Measurements from ENCODE around the gene TARS2.

Gene TARS2

GRCh38 chr1:150537732-150538684 is 50.8 kb downstream of the TARS2 start:
- Histone ChIP-seq H3K27me3 (no peaks in the 10 kb centered on the region), H3K27ac (peak overlapping the region; percentile 67 to 88), H3K4me3 (no peak overlapping the region), H3K36me3 (no peaks in the 10 kb centered on the region), H3K9me3 (no peaks in the 10 kb centered on the region), H3K4me1 (peaks cover 0 to 58% (median 19%) of the 10 kb centered on the region in 4 donors)
- intact Hi-C loops (cut with DNase I; ENCODE audit: low total_unique reads), result no loop called here
- TF ChIP-seq, protein P1, sequence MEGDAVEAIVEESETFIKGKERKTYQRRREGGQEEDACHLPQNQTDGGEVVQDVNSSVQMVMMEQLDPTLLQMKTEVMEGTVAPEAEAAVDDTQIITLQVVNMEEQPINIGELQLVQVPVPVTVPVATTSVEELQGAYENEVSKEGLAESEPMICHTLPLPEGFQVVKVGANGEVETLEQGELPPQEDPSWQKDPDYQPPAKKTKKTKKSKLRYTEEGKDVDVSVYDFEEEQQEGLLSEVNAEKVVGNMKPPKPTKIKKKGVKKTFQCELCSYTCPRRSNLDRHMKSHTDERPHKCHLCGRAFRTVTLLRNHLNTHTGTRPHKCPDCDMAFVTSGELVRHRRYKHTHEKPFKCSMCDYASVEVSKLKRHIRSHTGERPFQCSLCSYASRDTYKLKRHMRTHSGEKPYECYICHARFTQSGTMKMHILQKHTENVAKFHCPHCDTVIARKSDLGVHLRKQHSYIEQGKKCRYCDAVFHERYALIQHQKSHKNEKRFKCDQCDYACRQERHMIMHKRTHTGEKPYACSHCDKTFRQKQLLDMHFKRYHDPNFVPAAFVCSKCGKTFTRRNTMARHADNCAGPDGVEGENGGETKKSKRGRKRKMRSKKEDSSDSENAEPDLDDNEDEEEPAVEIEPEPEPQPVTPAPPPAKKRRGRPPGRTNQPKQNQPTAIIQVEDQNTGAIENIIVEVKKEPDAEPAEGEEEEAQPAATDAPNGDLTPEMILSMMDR (IDR thresholded peaks at IDR 0.05), result no peak
- DNase-seq, result peak in 1 of 2 donors; percentile 87

DNA sequence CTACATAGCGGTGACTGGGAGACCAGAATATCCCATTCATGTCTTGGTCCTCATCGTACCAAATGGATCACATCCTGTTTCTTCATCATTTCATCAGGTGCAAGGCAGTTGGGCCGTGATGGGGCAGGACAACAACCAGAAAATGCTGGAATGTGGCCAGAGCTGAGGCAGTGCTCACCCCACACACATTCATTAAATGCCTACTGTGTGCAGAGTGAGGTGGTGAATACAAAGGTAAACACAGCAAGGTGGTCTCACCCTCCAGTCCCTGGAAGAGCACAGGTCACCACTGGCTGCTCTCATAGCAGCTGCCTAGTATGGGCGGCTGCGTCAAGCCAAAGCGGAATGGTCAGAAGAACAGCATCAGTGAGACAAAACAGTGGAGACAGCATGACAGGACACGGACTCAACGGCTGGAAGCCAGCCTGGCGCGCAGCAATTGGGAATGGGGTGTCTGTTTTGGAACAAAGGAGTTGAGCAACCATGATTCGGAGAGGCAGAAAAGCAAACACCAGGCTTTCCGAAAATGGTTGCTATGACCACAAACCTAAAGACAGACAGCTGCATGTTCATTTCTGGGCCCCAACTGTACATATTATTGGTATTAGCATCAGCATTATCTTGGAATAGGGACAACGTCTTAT is 56.4 kb downstream of the TARS2 start:
- H3K4me3 ChIP-seq, result no peak overlapping the region
- H3K27ac ChIP-seq, result peak overlapping the region in 1 of 2 donors; percentile 10
- TF ChIP-seq, protein P1 (IDR thresholded peaks at IDR 0.05), result no peak
- H3K36me3 ChIP-seq, result no peaks in the 10 kb centered on the region
- no peaks in the 10 kb centered on the region for H3K27me3 ChIP-seq
- DNase-seq, result peak; percentile 84 to 88
- H3K9me3 ChIP-seq, result no peaks in the 10 kb centered on the region
- peaks cover 0 to 13% (median 4%) of the 10 kb centered on the region in 4 donors for H3K4me1 ChIP-seq
- intact Hi-C loops (cut with DNase I; ENCODE audit: low total_unique reads), result no loop called here

GRCh38 chr1:150544204-150544603 is 57.0 kb downstream of the TARS2 start:
- peak overlapping the region in 1 of 2 donors; percentile 10 for H3K27ac ChIP-seq
- DNase-seq, result no peak
- H3K9me3 ChIP-seq, result no peaks in the 10 kb centered on the region
- TF ChIP-seq, protein P1 (IDR thresholded peaks at IDR 0.05), result no peak
- no peaks in the 10 kb centered on the region for H3K36me3 ChIP-seq
- no peak overlapping the region for H3K4me3 ChIP-seq
- intact Hi-C loops (cut with DNase I; ENCODE audit: low total_unique reads), result no loop called here
- H3K4me1 ChIP-seq, result peaks cover 0 to 10% (median 3%) of the 10 kb centered on the region in 4 donors
- H3K27me3 ChIP-seq, result no peaks in the 10 kb centered on the region

DNA sequence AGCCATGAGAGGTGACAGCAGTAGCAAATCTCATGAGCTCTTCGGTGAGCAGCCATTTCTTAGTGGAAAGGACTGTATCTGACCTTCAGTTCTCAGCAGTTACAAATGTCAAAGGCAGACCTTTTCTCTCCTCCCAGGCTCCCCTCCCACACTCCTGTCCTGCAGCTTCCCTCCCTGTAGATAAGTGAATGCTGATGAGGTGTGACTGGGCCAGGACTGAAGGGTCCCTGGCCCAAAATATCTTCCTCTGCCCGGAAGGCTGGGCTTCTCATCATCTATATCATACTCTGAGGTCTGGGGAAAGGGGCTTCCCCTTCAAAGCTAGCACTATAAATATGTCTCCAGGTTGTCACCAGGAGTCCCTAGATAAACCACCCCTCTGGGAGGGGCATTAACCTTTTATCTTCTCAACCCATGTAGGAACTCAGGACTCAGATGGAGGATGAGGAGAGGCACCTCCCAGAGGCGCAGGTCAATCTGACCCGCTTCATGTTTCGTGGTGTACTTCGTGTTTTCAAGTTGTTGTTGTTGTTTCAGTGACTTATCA is 58.3 kb downstream of the TARS2 start:
- intact Hi-C loops (cut with DNase I; ENCODE audit: low total_unique reads), result no loop called here
- H3K27me3 ChIP-seq, result no peaks in the 10 kb centered on the region
- H3K27ac ChIP-seq, result no peak overlapping the region
- no peak overlapping the region for H3K4me3 ChIP-seq
- H3K36me3 ChIP-seq, result no peaks in the 10 kb centered on the region
- H3K4me1 ChIP-seq, result peaks cover 0 to 23% (median 16%) of the 10 kb centered on the region in 4 donors
- TF ChIP-seq, protein P1 (IDR thresholded peaks at IDR 0.05), result no peak
- DNase-seq, result no peak
- H3K9me3 ChIP-seq, result no peaks in the 10 kb centered on the region

DNA sequence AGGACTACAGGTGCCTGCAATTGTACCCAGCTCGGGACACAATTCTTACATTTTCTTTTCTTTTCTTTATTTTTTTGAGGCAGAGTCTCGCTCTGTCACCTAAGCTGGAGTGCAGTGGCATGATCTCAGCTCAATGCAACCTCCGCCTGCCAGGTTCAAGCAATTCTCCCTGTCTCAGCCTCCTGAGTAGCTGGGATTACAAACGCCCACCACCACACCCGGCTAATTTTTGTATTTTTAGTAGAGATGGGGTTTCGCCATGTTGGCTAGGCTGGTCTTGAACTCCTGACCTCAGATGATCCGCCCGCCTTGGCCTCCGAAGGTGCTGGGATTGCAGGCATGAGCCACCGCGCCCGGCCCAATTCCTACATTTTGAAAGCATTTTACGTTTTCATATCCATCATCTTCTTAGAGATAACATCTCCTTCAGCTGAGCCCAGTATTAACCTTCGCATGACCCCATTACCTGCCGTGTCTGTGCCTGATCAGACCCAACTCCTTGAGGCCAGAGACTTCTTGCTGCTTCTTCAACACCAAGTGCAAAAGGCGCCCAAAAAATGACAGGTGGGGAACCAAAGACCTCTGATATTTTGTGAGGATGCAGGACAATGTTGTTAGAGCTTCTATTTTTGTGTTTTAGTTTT is 59.2 kb downstream of the TARS2 start:
- intact Hi-C loops (cut with DNase I; ENCODE audit: low total_unique reads), result no loop called here

More for the DNA sequence above, 59.2 kb downstream of the TARS2 start:
- DNase-seq, result no peak
- TF ChIP-seq, protein P1 (IDR thresholded peaks at IDR 0.05), result no peak
- H3K4me3 ChIP-seq, result no peak overlapping the region
- H3K9me3 ChIP-seq, result no peaks in the 10 kb centered on the region
- H3K36me3 ChIP-seq, result no peaks in the 10 kb centered on the region
- no peak overlapping the region for H3K27ac ChIP-seq
- H3K27me3 ChIP-seq, result no peaks in the 10 kb centered on the region
- H3K4me1 ChIP-seq, result peaks cover 0 to 32% (median 24%) of the 10 kb centered on the region in 4 donors
